Glomerular visceral epithelial cell (primary cell): Measurements from ENCODE around the gene ZBTB20.

Experiments
- DNase-seq: peaks from one replicate; pipeline ENCODE4 v3.0.0-alpha.2; 2016; ENCODE audit errors: extremely low spot score

Gene ZBTB20

GRCh38 chr3:114375608-114376421 lies 771.3 kb downstream of the ZBTB20 start:
- no peak for DNase-seq

- no peak for DNase-seq
These were observed 772.6 kb downstream of the ZBTB20 start for GRCh38 chr3:114374433-114374990.

- DNase-seq = no peak
These were observed 776.4 kb downstream of the ZBTB20 start for GRCh38 chr3:114370537-114371174.

GRCh38 chr3:114365909-114366308 lies 781.2 kb downstream of the ZBTB20 start:
- DNase-seq = no peak

- no peak for DNase-seq
These were observed 782.1 kb downstream of the ZBTB20 start for GRCh38 chr3:114364806-114365654.

- no peak for DNase-seq
These were observed 783.4 kb downstream of the ZBTB20 start for GRCh38 chr3:114363554-114364202.

GRCh38 chr3:114362815-114363214 lies 784.3 kb downstream of the ZBTB20 start:
- DNase-seq = peak; percentile 21

GRCh38 chr3:114361391-114361790 lies 785.7 kb downstream of the ZBTB20 start:
- no peak for DNase-seq

- DNase-seq = no peak
These were observed 790.6 kb downstream of the ZBTB20 start for GRCh38 chr3:114356525-114356924.

GRCh38 chr3:114356066-114356465 lies 791.0 kb downstream of the ZBTB20 start:
- DNase-seq = no peak

- no peak for DNase-seq
These were observed 791.4 kb downstream of the ZBTB20 start for GRCh38 chr3:114355653-114356052.

GRCh38 chr3:114351822-114352145 lies 795.3 kb downstream of the ZBTB20 start:
- no peak for DNase-seq

- DNase-seq = no peak
These were observed 795.8 kb downstream of the ZBTB20 start for GRCh38 chr3:114351123-114351821.

- DNase-seq = no peak
These were observed 796.4 kb downstream of the ZBTB20 start for GRCh38 chr3:114350690-114351089.

GRCh38 chr3:114350271-114350670 lies 796.8 kb downstream of the ZBTB20 start:
- no peak for DNase-seq

- no peak for DNase-seq
These were observed 802.6 kb downstream of the ZBTB20 start for GRCh38 chr3:114344492-114344891.

GRCh38 chr3:114338651-114339357 lies 808.3 kb downstream of the ZBTB20 start:
- DNase-seq = no peak

GRCh38 chr3:114336857-114337256 lies 810.2 kb downstream of the ZBTB20 start:
- no peak for DNase-seq

- DNase-seq = no peak
These were observed 810.9 kb downstream of the ZBTB20 start for GRCh38 chr3:114336122-114336697.

- DNase-seq = no peak
These were observed 813.2 kb downstream of the ZBTB20 start for GRCh38 chr3:114333923-114334240.
